ENCODE data around the gene RBM12.
A peak's percentile ranks its signal among the peaks of the same experiment; 100 is the strongest.

Gene RBM12

GRCh38 chr20:35661053-35661452 lies 3.6 kb downstream of the RBM12 start:
- no peak for TF ChIP-seq PRDM10 (tag by site-specific recombination; IDR thresholded peaks at IDR 0.05)
- TF ChIP-seq ZNF48 (tag by site-specific recombination; IDR thresholded peaks at IDR 0.05), result no peak
- TF ChIP-seq ZNF473 (tag by site-specific recombination; IDR thresholded peaks at IDR 0.05), result no peak
- TF ChIP-seq ZNF114 (tag by site-specific recombination; IDR thresholded peaks at IDR 0.05), result no peak

DNA sequence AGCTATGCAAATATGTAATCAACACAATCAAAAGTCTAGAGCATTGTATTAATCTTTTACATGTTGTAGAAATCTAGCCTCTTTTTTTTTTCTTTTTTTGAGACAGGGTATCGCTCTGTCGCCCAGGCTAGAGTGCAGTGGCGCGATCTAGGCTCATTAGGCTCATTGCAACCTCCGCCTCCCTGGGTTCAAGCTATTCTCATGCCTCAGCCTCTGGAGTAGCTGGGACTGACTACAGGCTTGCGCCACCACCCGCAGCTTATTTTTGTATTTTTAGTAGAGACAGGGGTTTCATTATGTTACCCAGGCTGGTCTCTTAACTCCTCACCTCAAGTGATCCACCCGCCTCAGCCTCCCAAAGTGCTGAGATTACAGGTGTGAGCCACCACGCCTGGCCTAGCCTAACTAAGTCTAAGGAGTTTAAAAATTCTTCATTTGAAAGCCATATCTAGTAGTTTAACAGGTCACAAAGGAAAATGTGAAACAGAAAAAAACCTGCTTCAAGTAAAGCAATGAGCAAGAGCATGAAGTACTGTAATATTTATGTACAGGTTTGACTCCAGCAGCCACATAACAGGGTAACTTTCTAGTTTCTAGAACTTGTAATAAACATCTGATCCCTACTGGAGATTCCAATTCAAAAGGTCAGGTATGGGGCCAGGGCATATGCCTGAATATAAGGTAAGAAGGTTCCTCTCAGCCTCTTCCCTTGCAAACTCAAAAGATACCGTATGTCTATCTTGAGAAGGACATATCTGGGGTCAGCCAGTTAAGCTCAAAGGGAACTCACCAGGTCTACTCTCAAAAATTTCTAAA lies 4.4 kb downstream of the RBM12 start:
- POLR2A ChIA-PET, result interaction anchor here (0.6 kb wide), 1 partner anchor 950 kb away, joined by 4 read pairs; no protein-coding TSS in a partner anchor
- TF ChIP-seq, protein P1, sequence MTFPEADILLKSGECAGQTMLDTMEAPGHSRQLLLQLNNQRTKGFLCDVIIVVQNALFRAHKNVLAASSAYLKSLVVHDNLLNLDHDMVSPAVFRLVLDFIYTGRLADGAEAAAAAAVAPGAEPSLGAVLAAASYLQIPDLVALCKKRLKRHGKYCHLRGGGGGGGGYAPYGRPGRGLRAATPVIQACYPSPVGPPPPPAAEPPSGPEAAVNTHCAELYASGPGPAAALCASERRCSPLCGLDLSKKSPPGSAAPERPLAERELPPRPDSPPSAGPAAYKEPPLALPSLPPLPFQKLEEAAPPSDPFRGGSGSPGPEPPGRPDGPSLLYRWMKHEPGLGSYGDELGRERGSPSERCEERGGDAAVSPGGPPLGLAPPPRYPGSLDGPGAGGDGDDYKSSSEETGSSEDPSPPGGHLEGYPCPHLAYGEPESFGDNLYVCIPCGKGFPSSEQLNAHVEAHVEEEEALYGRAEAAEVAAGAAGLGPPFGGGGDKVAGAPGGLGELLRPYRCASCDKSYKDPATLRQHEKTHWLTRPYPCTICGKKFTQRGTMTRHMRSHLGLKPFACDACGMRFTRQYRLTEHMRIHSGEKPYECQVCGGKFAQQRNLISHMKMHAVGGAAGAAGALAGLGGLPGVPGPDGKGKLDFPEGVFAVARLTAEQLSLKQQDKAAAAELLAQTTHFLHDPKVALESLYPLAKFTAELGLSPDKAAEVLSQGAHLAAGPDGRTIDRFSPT (tag by site-specific recombination; IDR thresholded peaks at IDR 0.05), result no peak
- TF ChIP-seq EGR2 (tag by site-specific recombination; IDR thresholded peaks at IDR 0.05; ENCODE audit: low read depth) (no peak), ZNF394 (tag by site-specific recombination; IDR thresholded peaks at IDR 0.05; ENCODE audit: borderline replicate concordance) (peak; percentile 74)
- Histone ChIP-seq H3K4me3 (ENCODE audit: low read depth, low read length) (no peak overlapping the region), H3K27ac (ENCODE audit: extremely low read depth, low read depth, low read length) (no peak overlapping the region), H3K36me3 (ENCODE audit: control insufficient read depth in 2 of 2, insufficient read depth in 1 of 2, low read length in 2 of 2) (peaks cover 4 to 12% of the 10 kb centered on the region in 2 experiments; a peak in 2 of 3 replicates), H3K4me1 (ENCODE audit: control insufficient read depth, insufficient read depth, low read length) (peaks cover 22% of the 10 kb centered on the region), H3K9me3 (ENCODE audit: control insufficient read depth, insufficient read depth, low read depth, low read length) (no peaks in the 10 kb centered on the region)
- CTCF ChIA-PET, result interaction anchor here (0.6 to 0.9 kb wide), 4 partner anchors 10 to 497 kb away, joined by 3 to 10 read pairs (median 4); no protein-coding TSS in a partner anchor

More at GRCh38 chr20:35661053-35661452, 3.6 kb downstream of the RBM12 start:
- H3K4me3 ChIP-seq (ENCODE audit: low read depth, low read length), result peak overlapping the region; percentile 20
- peaks cover 4 to 11% of the 10 kb centered on the region in 2 experiments; a peak in 2 of 3 replicates for H3K36me3 ChIP-seq (ENCODE audit: control insufficient read depth in 2 of 2, insufficient read depth in 1 of 2, low read length in 2 of 2)
- H3K4me1 ChIP-seq (ENCODE audit: control insufficient read depth, insufficient read depth, low read length), result peaks cover 22% of the 10 kb centered on the region
- CTCF ChIA-PET, result interaction anchor here (0.9 to 1.2 kb wide), 2 partner anchors 41 to 42 kb away, joined by 3 read pairs; no protein-coding TSS in a partner anchor
- POLR2A ChIA-PET, result interaction anchor here (0.6 kb wide), 2 partner anchors 25 to 49 kb away, joined by 3 read pairs; no protein-coding TSS in a partner anchor
- H3K9me3 ChIP-seq (ENCODE audit: control insufficient read depth, insufficient read depth, low read depth, low read length), result no peaks in the 10 kb centered on the region
- no peak overlapping the region for H3K27ac ChIP-seq (ENCODE audit: extremely low read depth, low read depth, low read length)

GRCh38 chr20:35657271-35657670 lies 7.4 kb downstream of the RBM12 start:
- Histone ChIP-seq H3K4me1 (ENCODE audit: control insufficient read depth, insufficient read depth, low read length) (peaks cover 24% of the 10 kb centered on the region), H3K9me3 (ENCODE audit: control insufficient read depth, insufficient read depth, low read depth, low read length) (no peaks in the 10 kb centered on the region), H3K27ac (ENCODE audit: extremely low read depth, low read depth, low read length) (no peak overlapping the region), H3K36me3 (ENCODE audit: control insufficient read depth in 2 of 2, insufficient read depth in 1 of 2, low read length in 2 of 2) (peaks cover 4 to 41% of the 10 kb centered on the region in 2 experiments; a peak in 2 of 3 replicates), H3K4me3 (ENCODE audit: low read depth, low read length) (no peak overlapping the region)
- ChIA-PET CTCF (interaction anchor here (0.6 to 0.8 kb wide), 2 partner anchors 11 to 34 kb away, joined by 4 read pairs; no protein-coding TSS in a partner anchor), POLR2A (no interaction called here)
- TF ChIP-seq ZNF549 (tag by site-specific recombination; IDR thresholded peaks at IDR 0.05), result no peak
- TF ChIP-seq, protein P2, sequence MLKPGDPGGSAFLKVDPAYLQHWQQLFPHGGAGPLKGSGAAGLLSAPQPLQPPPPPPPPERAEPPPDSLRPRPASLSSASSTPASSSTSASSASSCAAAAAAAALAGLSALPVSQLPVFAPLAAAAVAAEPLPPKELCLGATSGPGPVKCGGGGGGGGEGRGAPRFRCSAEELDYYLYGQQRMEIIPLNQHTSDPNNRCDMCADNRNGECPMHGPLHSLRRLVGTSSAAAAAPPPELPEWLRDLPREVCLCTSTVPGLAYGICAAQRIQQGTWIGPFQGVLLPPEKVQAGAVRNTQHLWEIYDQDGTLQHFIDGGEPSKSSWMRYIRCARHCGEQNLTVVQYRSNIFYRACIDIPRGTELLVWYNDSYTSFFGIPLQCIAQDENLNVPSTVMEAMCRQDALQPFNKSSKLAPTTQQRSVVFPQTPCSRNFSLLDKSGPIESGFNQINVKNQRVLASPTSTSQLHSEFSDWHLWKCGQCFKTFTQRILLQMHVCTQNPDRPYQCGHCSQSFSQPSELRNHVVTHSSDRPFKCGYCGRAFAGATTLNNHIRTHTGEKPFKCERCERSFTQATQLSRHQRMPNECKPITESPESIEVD (tag by site-specific recombination; IDR thresholded peaks at IDR 0.05), result peak; percentile 77
- TF ChIP-seq ZNF114 (tag by site-specific recombination; IDR thresholded peaks at IDR 0.05), result no peak
- no peak for TF ChIP-seq ZNF416 (tag by site-specific recombination; IDR thresholded peaks at IDR 0.05)
- TF ChIP-seq OVOL3 (tag by site-specific recombination; IDR thresholded peaks at IDR 0.05), result no peak
- no peak for TF ChIP-seq ZNF138 (tag by site-specific recombination; IDR thresholded peaks at IDR 0.05; ENCODE audit: borderline replicate concordance)
- no peak for TF ChIP-seq ZNF404 (tag by site-specific recombination; IDR thresholded peaks at IDR 0.05)
- no peak for TF ChIP-seq GLI4 (tag by site-specific recombination; IDR thresholded peaks at IDR 0.05)
- peak; percentile 16; the same call in 1 of the 2 replicates for TF ChIP-seq ZNF596 (tag by site-specific recombination; IDR thresholded peaks at IDR 0.05)
- no peak for TF ChIP-seq ZNF239 (tag by site-specific recombination; IDR thresholded peaks at IDR 0.05)
- TF ChIP-seq ZNF121 (tag by site-specific recombination; IDR thresholded peaks at IDR 0.05), result no peak
- no peak for TF ChIP-seq ZNF529 (tag by site-specific recombination; IDR thresholded peaks at IDR 0.05; ENCODE audit: insufficient replicate concordance)
- TF ChIP-seq, protein P3, sequence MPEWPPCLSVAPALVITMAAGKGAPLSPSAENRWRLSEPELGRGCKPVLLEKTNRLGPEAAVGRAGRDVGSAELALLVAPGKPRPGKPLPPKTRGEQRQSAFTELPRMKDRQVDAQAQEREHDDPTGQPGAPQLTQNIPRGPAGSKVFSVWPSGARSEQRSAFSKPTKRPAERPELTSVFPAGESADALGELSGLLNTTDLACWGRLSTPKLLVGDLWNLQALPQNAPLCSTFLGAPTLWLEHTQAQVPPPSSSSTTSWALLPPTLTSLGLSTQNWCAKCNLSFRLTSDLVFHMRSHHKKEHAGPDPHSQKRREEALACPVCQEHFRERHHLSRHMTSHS (tag by site-specific recombination; IDR thresholded peaks at IDR 0.05), result no peak

Measured in HEK293 (cell line).